A549 (cell line): ENCODE measurements around the gene MPZ.

Source experiments
- BHLHE40 ChIP-seq: IDR thresholded peaks from 2 replicates; pipeline ENCODE4 v1.6.1; 2012; ENCODE audit warnings: low read depth, low read length, inconsistent platforms
- CEBPB ChIP-seq, 2 experiments: fragments of >200 bp in 1 of 2; sonication (Bioruptor Twin) in 1 of 2; formaldehyde crosslinking in 1 of 2; IDR thresholded peaks; 2 replicates each; pipeline ENCODE4 v1.6.1; 2012 to 2016
- CHD4 ChIP-seq: fragments of 200-600 bp; sonication (generic); IDR thresholded peaks from 2 replicates; pipeline ENCODE4 v1.6.1; 2016; ENCODE audit warnings: antibody characterized with exemption, mild to moderate bottlenecking, borderline replicate concordance
- CTCF ChIP-seq: fragments of >200 bp; sonication (Bioruptor Twin); formaldehyde crosslinking; IDR thresholded peaks from 3 replicates; pipeline ENCODE4 v1.5.1; 2016
- HDAC2 ChIP-seq: fragments of 200-600 bp; sonication (generic); IDR thresholded peaks from 2 replicates; pipeline ENCODE4 v1.6.1; 2016
- HOXA7 ChIP-seq: fragments of 250-450 bp; sonication (Bioruptor Pico); IDR thresholded peaks from 2 replicates; pipeline ENCODE4 v1.5.0; 2020; ENCODE audit warnings: mild to moderate bottlenecking, moderate library complexity
- MAZ ChIP-seq: fragments of 150-350 bp; IDR thresholded peaks from 2 replicates; pipeline ENCODE4 v1.6.1; 2014; ENCODE audit warnings: antibody characterized with exemption, low read depth, low read length, borderline replicate concordance
- MYC ChIP-seq: IDR thresholded peaks from 2 replicates; pipeline ENCODE4 v1.6.1; 2012; ENCODE audit warnings: mild to moderate bottlenecking, inconsistent platforms, low read length, improper control_type of control experiment, borderline replicate concordance
- POLR2A ChIP-seq: IDR thresholded peaks from 2 replicates; pipeline ENCODE4 v1.6.1; 2012; ENCODE audit warnings: mild to moderate bottlenecking, low read length
- RAD21 ChIP-seq, 2 experiments: fragments of >200 bp in 1 of 2; sonication (Bioruptor Twin) in 1 of 2; formaldehyde crosslinking in 1 of 2; IDR thresholded peaks in 1 of 2; conservative IDR thresholded peaks in 1 of 2; 2 replicates in 1 of 2; 3 replicates in 1 of 2; pipeline ENCODE4 v1.6.1; 2012 to 2018; ENCODE audit warnings: inconsistent platforms in 1 of 2
- REST ChIP-seq: fragments of 200-600 bp; sonication (generic); IDR thresholded peaks from 2 replicates; pipeline ENCODE4 v1.6.1; 2016; ENCODE audit warnings: antibody characterized with exemption, mild to moderate bottlenecking, moderate library complexity
- TF ChIP-seq, protein P1 (sequence below): fragments of 450-650 bp; IDR thresholded peaks from 2 replicates; pipeline ENCODE4 v1.6.1; 2014; ENCODE audit warnings: antibody characterized with exemption
- TF ChIP-seq, protein P2 (sequence below): IDR thresholded peaks from 2 replicates; pipeline ENCODE4 v1.6.1; 2012

DNA sequence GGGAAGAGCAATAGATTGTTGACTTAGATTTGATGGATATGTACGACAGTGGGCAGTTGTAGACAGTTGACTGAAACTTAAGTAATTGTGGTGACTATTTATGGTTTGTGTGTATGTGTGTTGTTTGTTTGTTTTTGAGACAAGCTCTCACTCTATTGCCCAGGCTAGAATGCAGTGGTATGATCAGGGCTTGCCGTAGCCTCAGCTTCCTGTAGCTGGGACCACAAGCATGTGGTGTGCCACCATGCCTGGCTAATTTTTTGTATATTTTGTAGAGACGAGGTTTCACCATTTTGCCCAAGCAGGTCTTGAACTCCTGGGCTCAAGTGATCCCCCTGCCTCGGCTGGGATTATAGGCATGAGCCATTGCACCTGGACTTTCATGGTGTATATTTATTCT is 14.3 kb upstream of the MPZ start:
- TF ChIP-seq, protein P1, sequence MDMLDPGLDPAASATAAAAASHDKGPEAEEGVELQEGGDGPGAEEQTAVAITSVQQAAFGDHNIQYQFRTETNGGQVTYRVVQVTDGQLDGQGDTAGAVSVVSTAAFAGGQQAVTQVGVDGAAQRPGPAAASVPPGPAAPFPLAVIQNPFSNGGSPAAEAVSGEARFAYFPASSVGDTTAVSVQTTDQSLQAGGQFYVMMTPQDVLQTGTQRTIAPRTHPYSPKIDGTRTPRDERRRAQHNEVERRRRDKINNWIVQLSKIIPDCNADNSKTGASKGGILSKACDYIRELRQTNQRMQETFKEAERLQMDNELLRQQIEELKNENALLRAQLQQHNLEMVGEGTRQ = no peak
- no peak for TF ChIP-seq CTCF
- no peak for TF ChIP-seq CHD4
- TF ChIP-seq, protein P2, sequence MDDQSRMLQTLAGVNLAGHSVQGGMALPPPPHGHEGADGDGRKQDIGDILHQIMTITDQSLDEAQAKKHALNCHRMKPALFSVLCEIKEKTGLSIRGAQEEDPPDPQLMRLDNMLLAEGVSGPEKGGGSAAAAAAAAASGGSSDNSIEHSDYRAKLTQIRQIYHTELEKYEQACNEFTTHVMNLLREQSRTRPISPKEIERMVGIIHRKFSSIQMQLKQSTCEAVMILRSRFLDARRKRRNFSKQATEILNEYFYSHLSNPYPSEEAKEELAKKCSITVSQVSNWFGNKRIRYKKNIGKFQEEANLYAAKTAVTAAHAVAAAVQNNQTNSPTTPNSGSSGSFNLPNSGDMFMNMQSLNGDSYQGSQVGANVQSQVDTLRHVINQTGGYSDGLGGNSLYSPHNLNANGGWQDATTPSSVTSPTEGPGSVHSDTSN = no peak
- no peak for TF ChIP-seq HOXA7 (CRISPR knock-in tag)
- TF ChIP-seq POLR2A = no peak
- TF ChIP-seq CEBPB (IDR thresholded peaks at IDR 0.05) = no peak
- no peak for TF ChIP-seq REST
- TF ChIP-seq RAD21 (conservative IDR thresholded peaks at IDR 0.05 in 1 of 2, IDR thresholded peaks at IDR 0.05 in 1 of 2) = no peak
- no peak for TF ChIP-seq HDAC2
- TF ChIP-seq MYC = no peak
- TF ChIP-seq BHLHE40 = no peak
- TF ChIP-seq MAZ = no peak
